Measurements from ENCODE around the gene PUM1. TPM values are rescaled to one million over a fixed set of nuclear protein-coding genes. Genes with fewer than 3 reads are reported as not detected.

Gene PUM1
- total RNA-seq, 1 donor from 2014 or later = 137 TPM

GRCh38 chr1:30906631-30907441 is 158.7 kb downstream of the PUM1 start:
- TF ChIP-seq CTCF (IDR thresholded peaks at IDR 0.05) = no peak
- H3K9me3 Mint-ChIP-seq = no peaks in the 10 kb centered on the region
- H3K27ac Mint-ChIP-seq = peak overlapping the region; percentile 35
- H3K27me3 Mint-ChIP-seq = peaks cover 40% of the 10 kb centered on the region
- intact Hi-C loops (cut with micrococcal nuclease) = no loop called here
- peaks cover 25% of the 10 kb centered on the region for H3K4me1 Mint-ChIP-seq
- ChIA-PET POLR2A (no interaction called here), CTCF (interaction anchor here (1.7 to 2.1 kb wide), 2 partner anchors 105 to 124 kb away, joined by 5 to 7 read pairs; no protein-coding TSS in a partner anchor)
- H3K4me3 Mint-ChIP-seq = peak overlapping the region; percentile 75
- H3K36me3 Mint-ChIP-seq (ENCODE audit: low read depth) = no peaks in the 10 kb centered on the region
- ATAC-seq (ENCODE audit: low read depth) (no peak), DNase-seq (no peak)

- DNase-seq (no peak), ATAC-seq (ENCODE audit: low read depth) (no peak)
- Mint-ChIP-seq H3K36me3 (ENCODE audit: low read depth) (no peaks in the 10 kb centered on the region), H3K4me3 (no peak overlapping the region), H3K9me3 (no peaks in the 10 kb centered on the region), H3K27ac (no peak overlapping the region), H3K27me3 (peaks cover 36% of the 10 kb centered on the region), H3K4me1 (peaks cover 25% of the 10 kb centered on the region)
- CTCF ChIA-PET = interaction anchor here (1.4 to 2.1 kb wide), 3 partner anchors 102 to 123 kb away, joined by 5 to 7 read pairs (median 5); no protein-coding TSS in a partner anchor
- intact Hi-C loops (cut with micrococcal nuclease) = no loop called here
- POLR2A ChIA-PET = interaction anchor here (0.7 kb wide), 1 partner anchor 86 kb away, joined by 7 read pairs; no protein-coding TSS in a partner anchor
- no peak for TF ChIP-seq CTCF (IDR thresholded peaks at IDR 0.05)
Observed at GRCh38 chr1:30905916-30906620, 159.4 kb downstream of the PUM1 start.

- H3K36me3 Mint-ChIP-seq (ENCODE audit: low read depth) = no peaks in the 10 kb centered on the region
- H3K4me3 Mint-ChIP-seq = no peak overlapping the region
- H3K27ac Mint-ChIP-seq = no peak overlapping the region
- no peaks in the 10 kb centered on the region for H3K9me3 Mint-ChIP-seq
- no peak for TF ChIP-seq CTCF (IDR thresholded peaks at IDR 0.05)
- DNase-seq (no peak), ATAC-seq (ENCODE audit: low read depth) (no peak)
- intact Hi-C loops (cut with micrococcal nuclease) = no loop called here
- H3K27me3 Mint-ChIP-seq = peaks cover 30% of the 10 kb centered on the region
- ChIA-PET POLR2A (interaction anchor here (0.6 kb wide), 1 partner anchor 183 kb away, joined by 9 read pairs; no protein-coding TSS in a partner anchor), CTCF (interaction anchor here (1.4 to 2.1 kb wide), 3 partner anchors 102 to 123 kb away, joined by 5 to 7 read pairs (median 5); no protein-coding TSS in a partner anchor)
- H3K4me1 Mint-ChIP-seq = peaks cover 21% of the 10 kb centered on the region
Observed at GRCh38 chr1:30905403-30905802, 160.1 kb downstream of the PUM1 start.

DNA sequence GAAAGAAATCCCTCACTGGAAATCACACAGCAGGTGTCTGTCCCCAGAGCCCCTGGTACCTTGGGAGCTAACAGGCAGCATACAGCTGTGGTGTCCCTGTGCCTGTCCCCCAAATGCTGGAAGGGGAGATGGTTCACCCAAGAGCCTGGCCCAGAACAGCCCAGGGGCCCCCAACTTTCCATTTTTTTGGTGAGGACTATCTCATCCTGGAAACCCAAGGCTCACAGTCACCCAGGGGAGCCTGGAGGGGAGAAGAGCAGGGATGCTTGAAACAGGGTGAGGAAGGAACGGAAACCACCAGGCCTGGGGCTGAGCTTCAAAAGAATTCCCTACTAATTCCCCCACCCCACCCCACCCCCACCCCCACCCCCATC is 160.6 kb downstream of the PUM1 start:
- no peak overlapping the region for H3K27ac Mint-ChIP-seq
- H3K4me1 Mint-ChIP-seq = peaks cover 18% of the 10 kb centered on the region
- no peak for TF ChIP-seq CTCF (IDR thresholded peaks at IDR 0.05)
- ChIA-PET CTCF (interaction anchor here (0.8 to 1.4 kb wide), 2 partner anchors 101 to 104 kb away, joined by 4 to 5 read pairs; no protein-coding TSS in a partner anchor), POLR2A (interaction anchor here (0.6 kb wide), 2 partner anchors 20 to 183 kb away, joined by 3 to 9 read pairs; no protein-coding TSS in a partner anchor)
- ATAC-seq (ENCODE audit: low read depth) = no peak
- H3K4me3 Mint-ChIP-seq = no peak overlapping the region
- H3K36me3 Mint-ChIP-seq (ENCODE audit: low read depth) = no peaks in the 10 kb centered on the region
- H3K27me3 Mint-ChIP-seq = peaks cover 29% of the 10 kb centered on the region
- H3K9me3 Mint-ChIP-seq = no peaks in the 10 kb centered on the region
- no peak for DNase-seq
- intact Hi-C loops (cut with micrococcal nuclease) = no loop called here
